Loucy (cell line): ENCODE measurements around the gene PLCH1.

Experiments
- H2AFZ ChIP-seq: fragments of 200-600 bp; sonication (generic); 2 replicates; pipeline ENCODE4 v1.6.0; 2016; ENCODE audit warnings: antibody characterized with exemption, mild to moderate bottlenecking, low read length, moderate library complexity
- H3F3A ChIP-seq: fragments of 200-600 bp; 2 replicates; pipeline ENCODE4 v1.6.0; 2016; ENCODE audit warnings: antibody characterized with exemption, low read depth, mild to moderate bottlenecking
- H3K27me3 ChIP-seq: fragments of 200-600 bp; sonication (generic); 2 replicates; pipeline ENCODE4 v1.6.1; 2014; ENCODE audit warnings: low read length, mild to moderate bottlenecking; ENCODE audit not compliant: insufficient read depth, poor library complexity, severe bottlenecking
- H3K36me3 ChIP-seq: fragments of 200-600 bp; sonication (generic); 2 replicates; pipeline ENCODE4 v1.6.1; 2016; ENCODE audit warnings: low read length; ENCODE audit not compliant: insufficient read depth
- H3K4me1 ChIP-seq: fragments of 200-600 bp; sonication (generic); 2 replicates; pipeline ENCODE4 v1.5.1; 2014; ENCODE audit warnings: low read length, mild to moderate bottlenecking; ENCODE audit not compliant: insufficient read depth, poor library complexity, severe bottlenecking
- H3K4me2 ChIP-seq: fragments of 200-600 bp; sonication (generic); 2 replicates; pipeline ENCODE4 v1.6.0; 2014; ENCODE audit warnings: antibody characterized with exemption, low read length, low read depth, mild to moderate bottlenecking; ENCODE audit not compliant: poor library complexity, severe bottlenecking
- H3K4me3 ChIP-seq: fragments of 200-600 bp; sonication (generic); 2 replicates; pipeline ENCODE4 v1.5.1; 2014; ENCODE audit warnings: low read length, mild to moderate bottlenecking, mixed read lengths; ENCODE audit not compliant: poor library complexity, severe bottlenecking
- H3K79me2 ChIP-seq: fragments of 200-600 bp; sonication (generic); 2 replicates; pipeline ENCODE4 v1.6.1; 2014; ENCODE audit warnings: low read length; ENCODE audit not compliant: insufficient read depth
- H3K9ac ChIP-seq: fragments of 200-600 bp; sonication (generic); 2 replicates; pipeline ENCODE4 v1.6.0; 2014; ENCODE audit warnings: mild to moderate bottlenecking, low read depth, low read length, moderate library complexity; ENCODE audit not compliant: poor library complexity, severe bottlenecking
- H3K9me2 ChIP-seq: fragments of 200-600 bp; sonication (generic); replicated peaks from 2 replicates; pipeline ENCODE4 v1.6.1; 2016; ENCODE audit warnings: low read depth, low read length, mixed read lengths
- H3K9me3 ChIP-seq: fragments of 200-600 bp; sonication (generic); 2 replicates; pipeline ENCODE4 v1.6.1; 2014; ENCODE audit warnings: mild to moderate bottlenecking, antibody characterized with exemption, low read length, low read depth; ENCODE audit not compliant: insufficient read depth
- H4K20me1 ChIP-seq: fragments of 200-600 bp; sonication (generic); 2 replicates; pipeline ENCODE4 v1.6.0; 2014; ENCODE audit warnings: antibody characterized with exemption, low read length, mild to moderate bottlenecking; ENCODE audit not compliant: insufficient read depth, poor library complexity, severe bottlenecking
- CTCF ChIP-seq: fragments of 200-600 bp; sonication (generic); conservative IDR thresholded peaks from 2 replicates; pipeline ENCODE4 v1.5.1; 2014; ENCODE audit warnings: mild to moderate bottlenecking, antibody characterized with exemption, low read length
- EZH2phosphoT487 ChIP-seq: fragments of 200-600 bp; IDR thresholded peaks from 2 replicates; pipeline ENCODE4 v1.6.1; 2018; ENCODE audit warnings: antibody characterized with exemption, mild to moderate bottlenecking, moderate library complexity, borderline replicate concordance

Gene PLCH1

GRCh38 chr3:155741101-155741500, 3.8 kb downstream of the PLCH1 start:
- Histone ChIP-seq H4K20me1 (no peaks in the 10 kb centered on the region), H3K27me3 (peaks cover 33% of the 10 kb centered on the region), H3K4me2 (no peak overlapping the region)

GRCh38 chr3:155739154-155739553, 5.7 kb downstream of the PLCH1 start:
- Histone ChIP-seq H2AFZ (no peak overlapping the region), H4K20me1 (no peaks in the 10 kb centered on the region), H3K9me2 (no peaks in the 10 kb centered on the region), H3K4me3 (no peak overlapping the region), H3F3A (no peaks in the 10 kb centered on the region), H3K9me3 (no peaks in the 10 kb centered on the region), H3K4me2 (no peak overlapping the region), H3K4me1 (peaks cover 7% of the 10 kb centered on the region), H3K36me3 (no peaks in the 10 kb centered on the region), H3K9ac (no peak overlapping the region), H3K27me3 (peaks cover 13% of the 10 kb centered on the region), H3K79me2 (no peaks in the 10 kb centered on the region)
- no peak for TF ChIP-seq EZH2phosphoT487
- TF ChIP-seq CTCF: peak; percentile 52

More at GRCh38 chr3:155741101-155741500, 3.8 kb downstream of the PLCH1 start:
- Histone ChIP-seq H3K79me2 (no peaks in the 10 kb centered on the region), H3K9me3 (no peaks in the 10 kb centered on the region), H3K9ac (no peak overlapping the region), H3K36me3 (no peaks in the 10 kb centered on the region), H3F3A (no peaks in the 10 kb centered on the region), H3K4me1 (peaks cover 17% of the 10 kb centered on the region), H3K9me2 (no peaks in the 10 kb centered on the region), H2AFZ (no peak overlapping the region), H3K4me3 (no peak overlapping the region)
- no peak for TF ChIP-seq EZH2phosphoT487
- no peak for TF ChIP-seq CTCF

- TF ChIP-seq EZH2phosphoT487 (no peak), CTCF (no peak)
- H4K20me1 ChIP-seq: no peaks in the 10 kb centered on the region
- no peak overlapping the region for H3K4me3 ChIP-seq
- no peaks in the 10 kb centered on the region for H3K79me2 ChIP-seq
- H3K9me3 ChIP-seq: no peaks in the 10 kb centered on the region
- no peaks in the 10 kb centered on the region for H3K36me3 ChIP-seq
- H3K9me2 ChIP-seq: no peaks in the 10 kb centered on the region
- peaks cover 3% of the 10 kb centered on the region for H3K4me1 ChIP-seq
- H3K9ac ChIP-seq: no peak overlapping the region
- no peak overlapping the region for H2AFZ ChIP-seq
- H3K4me2 ChIP-seq: no peak overlapping the region
- no peaks in the 10 kb centered on the region for H3F3A ChIP-seq
- H3K27me3 ChIP-seq: peaks cover 8% of the 10 kb centered on the region
Observed at GRCh38 chr3:155738580-155739076, 6.2 kb downstream of the PLCH1 start.
